Keratinocyte (primary cell): ENCODE measurements around the gene IL15RA. TPM values are rescaled to one million over a fixed set of nuclear protein-coding genes. Genes with fewer than 3 reads are reported as not detected.

Experiments
- DNase-seq: peaks from one replicate; pipeline ENCODE4 v3.0.0-alpha.2; 2011; ENCODE audit warnings: low read depth, missing footprints, low spot score
- FAIRE-seq: peaks from 2 replicates; lab custom pipeline; 2011; peaks lifted over from hg19 to GRCh38; lab: Jason Lieb, UNC
- H2AFZ ChIP-seq: 2 replicates; pipeline ENCODE4 v1.6.0; 2012; ENCODE audit warnings: low read length, control low read depth, inconsistent platforms; ENCODE audit not compliant: control insufficient read depth
- H3K27ac ChIP-seq: 2 replicates; pipeline ENCODE4 v1.5.1; 2011; ENCODE audit warnings: low read length; ENCODE audit not compliant: control insufficient read depth, insufficient read depth
- H3K27me3 ChIP-seq: 3 replicates; pipeline ENCODE4 v1.6.0; 2011; ENCODE audit warnings: low read length; ENCODE audit not compliant: control insufficient read depth, insufficient read depth; ENCODE audit errors: extremely low read depth
- H3K36me3 ChIP-seq, 2 experiments: 2 replicates in 1 of 2; 3 replicates in 1 of 2; pipeline ENCODE4 v1.5.1; 2011; ENCODE audit warnings: low read length in 2 of 2, mild to moderate bottlenecking in 1 of 2; ENCODE audit not compliant: control insufficient read depth in 2 of 2, insufficient read depth in 2 of 2; ENCODE audit errors: extremely low read depth in 1 of 2
- H3K4me1 ChIP-seq: 3 replicates; pipeline ENCODE4 v1.5.1; 2011; ENCODE audit warnings: low read length; ENCODE audit not compliant: control insufficient read depth, insufficient read depth; ENCODE audit errors: extremely low read depth
- H3K4me2 ChIP-seq: 3 replicates; pipeline ENCODE4 v1.6.0; 2011; ENCODE audit warnings: low read depth, low read length; ENCODE audit not compliant: control insufficient read depth, insufficient read depth; ENCODE audit errors: extremely low read depth
- H3K4me3 ChIP-seq, 3 experiments: fragments of 200-600 bp in 1 of 3; sonication (generic) in 1 of 3; 2 replicates in 2 of 3; 3 replicates in 1 of 3; pipeline ENCODE4 v1.5.1; 2011 to 2016; ENCODE audit warnings: low read length in 3 of 3, mild to moderate bottlenecking in 3 of 3, control low read depth in 2 of 3, inconsistent platforms in 1 of 3, low read depth in 1 of 3, mixed read lengths in 1 of 3, mixed run types in 1 of 3, moderate library complexity in 1 of 3; ENCODE audit not compliant: control insufficient read depth in 2 of 3, insufficient read depth in 2 of 3; ENCODE audit errors: extremely low read depth in 1 of 3
- H3K79me2 ChIP-seq: 2 replicates; pipeline ENCODE4 v1.6.0; 2012; ENCODE audit warnings: low read length; ENCODE audit not compliant: control insufficient read depth, insufficient read depth
- H3K9ac ChIP-seq: 3 replicates; pipeline ENCODE4 v1.6.0; 2011; ENCODE audit warnings: low read length; ENCODE audit not compliant: control insufficient read depth, insufficient read depth; ENCODE audit errors: extremely low read depth
- H3K9me1 ChIP-seq: 3 replicates; pipeline ENCODE4 v1.6.0; 2011; ENCODE audit warnings: low read length; ENCODE audit not compliant: control insufficient read depth, insufficient read depth; ENCODE audit errors: extremely low read depth
- H3K9me3 ChIP-seq: 2 replicates; pipeline ENCODE4 v1.5.1; 2012; ENCODE audit warnings: low read depth, low read length; ENCODE audit not compliant: control insufficient read depth
- H4K20me1 ChIP-seq: 3 replicates; pipeline ENCODE4 v1.6.0; 2011; ENCODE audit warnings: low read length; ENCODE audit not compliant: control insufficient read depth, insufficient read depth; ENCODE audit errors: extremely low read depth
- CTCF ChIP-seq, 3 experiments: IDR thresholded peaks in 1 of 3; conservative IDR thresholded peaks in 1 of 3; optimal IDR thresholded peaks in 1 of 3; 2 replicates in 2 of 3; 3 replicates in 1 of 3; pipeline versions ENCODE3 to v1.5.1; 2011; ENCODE audit warnings: low read length in 3 of 3, mild to moderate bottlenecking in 3 of 3, moderate library complexity in 2 of 3, control low read depth in 1 of 3, inconsistent platforms in 1 of 3; ENCODE audit not compliant: insufficient read depth in 2 of 3; ENCODE audit errors: extremely low read depth in 1 of 3
- EZH2 ChIP-seq: IDR thresholded peaks from one replicate; pipeline ENCODE4 v1.6.1; 2012; ENCODE audit warnings: inconsistent platforms, mild to moderate bottlenecking, low read length, moderate library complexity
- dilution Hi-C: fragments of 300-500 bp; cut with MboI; formaldehyde crosslinking; loops from one replicate; pipeline ENCODE4 v1.7.0; 2020; ENCODE audit warnings: low sequenced_read_pairs; ENCODE audit not compliant: extremely low pct_ligation_motif_present
- polyA plus RNA-seq, 5 experiments: library from polyadenylated mRNA; depleted of rRNA in 3 of 5; stranded (reverse) in 3 of 5; stranded (forward) in 1 of 5; unstranded in 1 of 5; fragments of >200 nt; gene quantifications; 1 replicate in 1 of 5; 2 replicates in 3 of 5; 3 replicates in 1 of 5; pipeline versions ENCODE4 v1.2.1 to v1.2.3, GENCODE V29; 2011 to 2012; ENCODE audit warnings: missing spikeins in 2 of 5, low read depth in 1 of 5, low replicate concordance in 1 of 5

IL15RA gene
- polyA plus RNA-seq, 1 donor (not counting 4 experiments of a cell fraction or from before 2014, with no cell fraction given) = 3.8 TPM

- Histone ChIP-seq H3K4me1 (no peaks in the 10 kb centered on the region), H3K9me1 (no peaks in the 10 kb centered on the region), H3K79me2 (no peaks in the 10 kb centered on the region), H3K27me3 (no peaks in the 10 kb centered on the region), H3K27ac (no peak overlapping the region), H3K4me3 (no peak overlapping the region), H3K4me2 (no peak overlapping the region), H2AFZ (no peak overlapping the region), H3K9ac (no peak overlapping the region), H4K20me1 (no peaks in the 10 kb centered on the region), H3K9me3 (no peaks in the 10 kb centered on the region), H3K36me3 (peaks cover 47 to 48% of the 10 kb centered on the region in 2 experiments)
- no peak for FAIRE-seq
- DNase-seq = no peak
- dilution Hi-C loops = no loop called here
- TF ChIP-seq EZH2 (no peak), CTCF (optimal IDR thresholded peaks at IDR 0.05 in 1 of 3, IDR thresholded peaks at IDR 0.05 in 1 of 3, conservative IDR thresholded peaks at IDR 0.05 in 1 of 3; ENCODE audit: extremely low read depth in 1 of 3, insufficient read depth in 2 of 3, low read length in 3 of 3) (no peak)
Observed at GRCh38 chr10:5924889-5925288, 52.5 kb downstream of the IL15RA start.

DNA sequence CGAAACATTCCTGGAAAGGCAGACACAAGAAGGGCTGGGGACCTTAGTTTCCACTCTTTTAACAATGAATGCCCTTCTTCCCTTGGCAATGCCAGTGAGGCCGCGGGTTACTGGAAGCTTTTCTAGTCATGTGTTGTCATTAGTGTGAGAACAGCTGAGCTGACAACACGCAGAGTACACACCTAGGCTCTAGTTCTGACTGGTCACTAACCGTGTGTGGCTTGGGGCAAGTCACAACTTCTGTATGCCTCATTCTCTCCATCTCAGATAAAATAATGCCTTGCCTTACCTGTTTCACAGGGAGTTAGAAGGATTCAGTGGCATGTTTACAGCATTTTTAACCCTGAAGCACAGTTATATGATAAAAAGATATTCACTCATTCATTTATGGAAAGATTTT is 55.6 kb downstream of the IL15RA start:
- H3K27me3 ChIP-seq = no peaks in the 10 kb centered on the region
- FAIRE-seq (no peak), DNase-seq (no peak)
- TF ChIP-seq EZH2 = no peak
- TF ChIP-seq CTCF (optimal IDR thresholded peaks at IDR 0.05 in 1 of 3, IDR thresholded peaks at IDR 0.05 in 1 of 3, conservative IDR thresholded peaks at IDR 0.05 in 1 of 3; ENCODE audit: extremely low read depth in 1 of 3, insufficient read depth in 2 of 3, low read length in 3 of 3) = no peak
- no peak overlapping the region for H2AFZ ChIP-seq
- no peak overlapping the region for H3K9ac ChIP-seq
- peaks cover 55 to 61% of the 10 kb centered on the region in 2 experiments for H3K36me3 ChIP-seq
- no peak overlapping the region for H3K4me2 ChIP-seq
- no peaks in the 10 kb centered on the region for H3K9me1 ChIP-seq
- H3K9me3 ChIP-seq = no peaks in the 10 kb centered on the region
- H3K4me1 ChIP-seq = peaks cover 7% of the 10 kb centered on the region
- dilution Hi-C loops = no loop called here
- H3K79me2 ChIP-seq = no peaks in the 10 kb centered on the region
- no peak overlapping the region for H3K4me3 ChIP-seq
- no peaks in the 10 kb centered on the region for H4K20me1 ChIP-seq
- no peak overlapping the region for H3K27ac ChIP-seq
